Measurements from ENCODE around the gene OR1D5. TPM values are rescaled to one million over a fixed set of nuclear protein-coding genes. Genes with fewer than 3 reads are reported as not detected.

The OR1D5 gene
- total RNA-seq, 1 experiment from 2014 or later: not detected

DNA sequence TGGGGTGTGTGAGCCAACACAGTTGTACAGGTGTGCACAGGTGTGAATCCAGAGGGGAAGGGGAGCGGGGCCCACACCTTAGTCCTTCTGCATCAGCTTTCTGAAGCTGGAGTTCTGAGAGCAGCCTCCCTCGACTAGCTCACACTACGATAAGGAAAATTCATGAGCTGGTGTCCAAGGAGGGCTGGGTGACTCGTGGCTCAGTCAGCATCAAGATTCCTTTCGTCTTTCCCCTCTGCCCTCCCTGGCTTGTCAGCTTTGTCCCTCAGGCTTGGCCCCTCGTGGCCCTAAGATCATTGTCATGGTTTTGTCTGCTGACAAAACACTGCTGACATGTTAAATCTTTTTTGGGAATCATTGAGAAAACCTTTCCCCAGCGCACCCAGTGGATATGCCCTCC, 47.5 kb downstream of the OR1D5 start:
- H3K36me3 Mint-ChIP-seq (ENCODE audit: insufficient read depth in 1 of 3, low read depth in 3 of 3): peaks cover 14 to 40% (median 17%) of the 10 kb centered on the region in 3 experiments
- H3K4me3 Mint-ChIP-seq: no peak overlapping the region
- no peak overlapping the region for H3K4ac ChIP-seq (ENCODE audit: low read depth, low read length)
- H3K23me2 ChIP-seq (ENCODE audit: insufficient read length, low read depth, low read length, poor library complexity, severe bottlenecking): no peaks in the 10 kb centered on the region
- no peak overlapping the region for H3K56ac ChIP-seq (ENCODE audit: insufficient read length, low read depth, low read length)
- H2BK20ac ChIP-seq (ENCODE audit: low read depth, low read length, poor library complexity, severe bottlenecking): no peak overlapping the region
- TF ChIP-seq, protein P1, sequence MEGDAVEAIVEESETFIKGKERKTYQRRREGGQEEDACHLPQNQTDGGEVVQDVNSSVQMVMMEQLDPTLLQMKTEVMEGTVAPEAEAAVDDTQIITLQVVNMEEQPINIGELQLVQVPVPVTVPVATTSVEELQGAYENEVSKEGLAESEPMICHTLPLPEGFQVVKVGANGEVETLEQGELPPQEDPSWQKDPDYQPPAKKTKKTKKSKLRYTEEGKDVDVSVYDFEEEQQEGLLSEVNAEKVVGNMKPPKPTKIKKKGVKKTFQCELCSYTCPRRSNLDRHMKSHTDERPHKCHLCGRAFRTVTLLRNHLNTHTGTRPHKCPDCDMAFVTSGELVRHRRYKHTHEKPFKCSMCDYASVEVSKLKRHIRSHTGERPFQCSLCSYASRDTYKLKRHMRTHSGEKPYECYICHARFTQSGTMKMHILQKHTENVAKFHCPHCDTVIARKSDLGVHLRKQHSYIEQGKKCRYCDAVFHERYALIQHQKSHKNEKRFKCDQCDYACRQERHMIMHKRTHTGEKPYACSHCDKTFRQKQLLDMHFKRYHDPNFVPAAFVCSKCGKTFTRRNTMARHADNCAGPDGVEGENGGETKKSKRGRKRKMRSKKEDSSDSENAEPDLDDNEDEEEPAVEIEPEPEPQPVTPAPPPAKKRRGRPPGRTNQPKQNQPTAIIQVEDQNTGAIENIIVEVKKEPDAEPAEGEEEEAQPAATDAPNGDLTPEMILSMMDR (conservative IDR thresholded peaks at IDR 0.05): no peak
- no peak overlapping the region for H2BK12ac ChIP-seq (ENCODE audit: insufficient read length, low read depth, low read length)
- H3K14ac ChIP-seq (ENCODE audit: insufficient read depth, low read length): no peak overlapping the region
- H3K9me3 ChIP-seq (ENCODE audit: control insufficient read depth, low read depth, low read length): no peaks in the 10 kb centered on the region
- DNase-seq: no peak
- H2AK5ac ChIP-seq (ENCODE audit: insufficient read length, low read length): no peak overlapping the region
- H3K27ac ChIP-seq (ENCODE audit: insufficient read length, low read depth, low read length): no peak overlapping the region
- H3K4me2 ChIP-seq (ENCODE audit: insufficient read depth, insufficient read length, low read length): no peak overlapping the region
- H4K20me1 ChIP-seq (ENCODE audit: control insufficient read depth, insufficient read depth, insufficient read length): peaks cover 3% of the 10 kb centered on the region
- no peak overlapping the region for H3K18ac ChIP-seq (ENCODE audit: insufficient read length, low read depth, low read length)
- H2BK15ac ChIP-seq (ENCODE audit: low read depth, low read length): no peak overlapping the region
- H3K79me2 ChIP-seq (ENCODE audit: insufficient read depth, low read length): no peaks in the 10 kb centered on the region
- no peaks in the 10 kb centered on the region for H3K79me1 ChIP-seq (ENCODE audit: insufficient read depth, low read depth, low read length, poor library complexity, severe bottlenecking)
- no peaks in the 10 kb centered on the region for H3K4me1 ChIP-seq (ENCODE audit: insufficient read depth, low read length)
- no peak overlapping the region for H2BK120ac ChIP-seq (ENCODE audit: low read depth, low read length, poor library complexity, severe bottlenecking)
- H3T11ph ChIP-seq (ENCODE audit: low read length): no peak overlapping the region
- H4K8ac ChIP-seq (replicated peaks; ENCODE audit: insufficient read length, low read depth, low read length): no peak overlapping the region
- no peaks in the 10 kb centered on the region for H3K27me3 ChIP-seq (ENCODE audit: insufficient read depth, low read length)
- no peaks in the 10 kb centered on the region; a peak in 1 of 5 replicates for H3K9me3 Mint-ChIP-seq
- H2AFZ ChIP-seq (ENCODE audit: low read length): no peak overlapping the region
- no peak overlapping the region for H4K5ac ChIP-seq (ENCODE audit: insufficient read length, low read depth, low read length)
- peaks cover 0 to 2% of the 10 kb centered on the region in 2 experiments; a peak in 1 of 4 replicates for H3K4me1 Mint-ChIP-seq
- no peak overlapping the region for H4K91ac ChIP-seq (ENCODE audit: insufficient read length, low read depth, low read length)
- H2BK5ac ChIP-seq (ENCODE audit: insufficient read length, low read length): no peak overlapping the region
- H3K27ac Mint-ChIP-seq: no peak overlapping the region; a peak in 2 of 7 replicates
- no peak overlapping the region for H3K9ac ChIP-seq (ENCODE audit: extremely low read depth, insufficient read length, low read length)
- no peaks in the 10 kb centered on the region for H3K27me3 Mint-ChIP-seq (ENCODE audit: low read depth)
- no CpG with 5 or more reads among the region's 7 CpGs for WGBS (ENCODE audit: extremely low coverage, insufficient read length, low lambda C conversion rate)
- H3K23ac ChIP-seq (ENCODE audit: insufficient read length, low read depth, low read length): no peak overlapping the region

All from H9 (cell line).